Mucosa of descending colon (tissue), 3 donors: ENCODE data around the gene PIP4K2C. TPM values are rescaled to one million over a fixed set of nuclear protein-coding genes. Genes with fewer than 3 reads are reported as not detected.

Source experiments
- ATAC-seq: fragments of 200-7000 bp; cut with Tn5 transposase; one replicate; pipeline ENCODE4 v1.9.1; 2020; ENCODE audit warnings: mild to moderate bottlenecking, moderate library complexity
- DNase-seq, 3 donors: peaks; one replicate each; pipeline ENCODE4 v3.0.0-alpha.2; 2020
- H3K36me3 ChIP-seq: fragments of 200-600 bp; one replicate; pipeline ENCODE4 v1.8.0; 2021; ENCODE audit warnings: low read depth, mild to moderate bottlenecking
- H3K4me1 ChIP-seq: fragments of 200-600 bp; one replicate; pipeline ENCODE4 v1.8.0; 2021; ENCODE audit warnings: low read depth, mild to moderate bottlenecking
- H3K4me3 ChIP-seq: fragments of 200-600 bp; one replicate; pipeline ENCODE4 v1.8.0; 2021; ENCODE audit warnings: mild to moderate bottlenecking
- H3K9me3 ChIP-seq: fragments of 200-600 bp; one replicate; pipeline ENCODE4 v1.8.0; 2021; ENCODE audit warnings: mild to moderate bottlenecking
- CTCF ChIP-seq: fragments of 200-600 bp; IDR thresholded peaks from one replicate; pipeline ENCODE4 v1.8.0; 2022; ENCODE audit warnings: antibody characterized with exemption, mild to moderate bottlenecking
- intact Hi-C, 2 donors: fragments of 100-400 bp; cut with DNase I in 1 of 2; cut with micrococcal nuclease in 1 of 2; formaldehyde crosslinking; loops; one replicate each; pipeline versions ENCODE4 v1.11.0 to v1.11.1; 2022; cut with DNase I, micrococcal nuclease
- total RNA-seq, 3 donors: library from RNA; stranded (reverse); fragmentation: NEBNext Ultra II Directional in 2 of 3; extraction: Animal tissue kit (Norgen Biotek cat#: 25700) in 2 of 3; gene quantifications; one replicate each; pipeline versions ENCODE4 v1.2.1 to v1.2.4, GENCODE V29; 2021 to 2023
- donor health status: DM: no; HTN: no; CAD: no; lungs with moderate emphysema.
- donor health status: DM: no; HTN: no; CAD: no.
- donor health status: DM: no; HTN: yes; CAD: no.

The PIP4K2C gene
- total RNA-seq, 3 donors from 2014 or later = 39.0 to 55.5 (median 54.2) TPM

DNA sequence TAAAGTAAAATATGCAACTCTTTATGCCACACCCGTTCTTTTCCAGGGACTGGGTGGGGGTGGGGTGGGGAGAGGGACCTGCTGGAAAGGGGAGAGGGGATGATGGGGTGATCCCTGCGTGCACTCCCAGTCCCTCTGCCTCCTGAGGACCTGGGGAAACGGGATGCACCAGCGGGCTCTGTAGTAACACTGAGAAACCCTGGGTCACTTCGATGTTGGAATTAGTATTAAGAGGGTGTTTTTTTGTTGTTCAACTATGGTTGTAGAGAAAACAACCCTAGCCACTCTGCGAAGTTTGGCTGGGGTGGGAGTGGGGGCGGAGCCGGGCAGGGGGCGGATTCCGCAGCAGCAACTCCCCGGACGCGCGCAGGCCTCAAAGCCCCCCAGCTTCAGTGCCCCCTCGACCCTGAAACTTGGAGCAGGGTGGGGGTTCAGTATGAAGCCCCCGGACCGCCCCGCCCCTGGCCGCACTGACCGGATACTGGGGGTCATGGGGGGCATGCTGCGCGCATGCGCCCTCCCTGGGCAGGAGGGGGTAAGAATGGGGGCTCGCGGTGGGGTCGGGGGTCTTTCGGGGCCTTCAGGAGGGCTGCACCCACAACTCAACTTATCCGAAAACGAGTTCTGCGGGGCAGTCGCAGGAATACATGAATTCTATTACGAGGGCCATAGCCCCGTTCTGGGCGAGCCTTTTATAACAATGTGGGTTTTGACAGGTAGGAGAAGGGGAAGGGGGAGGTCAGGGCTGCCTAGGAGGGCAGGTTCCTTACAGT is 19.0 kb downstream of the PIP4K2C start:
- H3K4me3 ChIP-seq = no peak overlapping the region
- peaks cover 8% of the 10 kb centered on the region for H3K4me1 ChIP-seq
- H3K9me3 ChIP-seq = no peaks in the 10 kb centered on the region
- DNase-seq (peak in 1 of 3 donors; percentile 47), ATAC-seq (no peak)
- TF ChIP-seq CTCF = no peak
- H3K36me3 ChIP-seq = no peaks in the 10 kb centered on the region
- intact Hi-C loops = no loop called here

GRCh38 chr12:57610554-57611107 is 19.6 kb downstream of the PIP4K2C start:
- Histone ChIP-seq H3K36me3 (no peaks in the 10 kb centered on the region), H3K4me1 (peaks cover 8% of the 10 kb centered on the region), H3K9me3 (no peaks in the 10 kb centered on the region), H3K4me3 (no peak overlapping the region)
- ATAC-seq (peak; percentile 28), DNase-seq (peak in 1 of 3 donors; percentile 68)
- intact Hi-C loops = no loop called here
- no peak for TF ChIP-seq CTCF

DNA sequence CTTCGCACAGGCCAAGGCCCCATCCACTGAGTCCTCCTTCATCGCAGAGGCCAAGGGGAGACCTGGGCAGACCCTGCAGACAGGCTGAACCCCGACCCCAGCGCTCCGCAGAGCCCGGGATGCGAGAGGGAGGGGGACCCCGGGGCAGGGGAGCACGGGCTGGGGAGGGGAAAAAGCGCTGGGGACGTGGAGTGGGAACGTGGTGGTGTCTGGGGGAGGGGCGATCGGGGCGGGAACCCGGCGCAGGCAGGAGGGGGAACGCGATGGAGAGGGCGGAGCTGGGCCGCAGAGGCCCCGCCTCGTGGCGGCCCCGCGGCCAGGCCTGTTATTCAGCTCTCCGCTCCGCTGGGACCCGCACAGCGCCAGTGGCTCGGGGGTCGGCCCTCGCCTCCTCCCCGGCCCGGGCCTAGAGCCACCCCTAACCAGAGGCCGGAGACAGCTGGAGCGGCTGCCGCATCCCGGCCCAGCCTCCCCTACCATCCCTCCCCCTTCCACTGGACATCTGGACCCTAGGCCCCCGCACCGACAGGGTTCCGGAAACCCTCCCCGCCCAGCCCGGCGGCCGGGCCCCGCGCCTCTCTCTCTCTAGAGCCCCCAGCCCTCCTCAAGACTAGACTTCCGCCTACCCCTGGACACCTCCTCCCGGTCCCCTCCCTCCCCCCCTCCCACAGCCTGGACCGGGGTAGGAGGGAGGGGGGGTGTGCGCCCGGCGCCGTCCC is 20.3 kb downstream of the PIP4K2C start, which contains the start of gene ARHGEF25:
Gene ARHGEF25 (plus strand): TSS at position 328 of the 719 bp plus-strand sequence. CDS start 460 bp downstream, outside the sequence.
- H3K4me3 ChIP-seq = peak within 1 kb of the TSS; percentile 6
- peak; percentile 70 for ATAC-seq
- intact Hi-C loops = no loop called here
- no peaks in the 10 kb centered on the region for H3K9me3 ChIP-seq
- no peak for TF ChIP-seq CTCF
- peaks cover 8% of the 10 kb centered on the region for H3K4me1 ChIP-seq
- no peaks in the 10 kb centered on the region for H3K36me3 ChIP-seq
- DNase-seq = peak; percentile 43 to 73 (median 72)

DNA sequence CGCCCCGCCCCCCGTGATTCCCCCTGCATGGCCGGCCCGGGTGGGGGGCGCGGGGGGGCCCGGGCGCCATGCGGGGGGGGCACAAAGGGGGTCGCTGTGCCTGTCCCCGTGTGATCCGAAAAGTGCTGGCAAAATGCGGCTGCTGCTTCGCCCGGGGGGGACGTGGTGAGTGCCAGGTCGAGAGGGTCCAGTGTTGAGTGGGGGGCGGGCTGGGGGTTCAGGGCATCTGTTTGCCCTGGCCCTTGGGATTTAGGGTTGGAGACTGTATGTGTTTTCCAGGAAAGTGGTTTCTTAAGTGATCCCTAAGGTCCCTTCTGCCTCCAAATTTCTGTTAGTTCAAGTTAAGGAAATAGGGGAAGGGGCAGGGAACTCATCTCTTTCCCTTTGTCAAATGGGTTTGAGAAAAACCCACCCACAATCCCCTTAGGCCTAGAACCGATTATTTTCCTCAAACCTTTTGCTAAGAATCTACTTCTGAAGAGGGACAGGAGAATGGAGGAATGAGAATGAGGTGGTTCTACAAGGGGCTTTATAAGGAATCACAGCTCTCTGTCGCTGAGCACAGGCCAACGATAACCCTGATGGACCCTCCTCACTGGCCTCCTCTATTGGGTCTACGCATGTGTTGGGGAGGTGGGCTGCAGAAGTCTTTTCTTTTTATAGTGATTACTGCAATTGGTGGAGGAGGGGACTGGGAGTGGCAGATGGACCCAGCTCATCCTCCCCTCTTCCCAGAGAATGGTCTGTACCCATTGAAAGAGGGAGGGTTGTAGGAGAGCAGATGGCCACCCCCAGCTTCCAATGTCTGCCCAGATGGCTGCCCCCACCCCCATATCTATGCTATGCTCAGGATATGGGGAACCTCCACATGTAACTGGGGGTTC is 21.1 kb downstream of the PIP4K2C start:
- TF ChIP-seq CTCF = no peak
- intact Hi-C loops = no loop called here
- H3K4me1 ChIP-seq = peaks cover 8% of the 10 kb centered on the region

More for the DNA sequence above, 21.1 kb downstream of the PIP4K2C start:
- Histone ChIP-seq H3K36me3 (no peaks in the 10 kb centered on the region), H3K4me3 (no peak overlapping the region), H3K9me3 (no peaks in the 10 kb centered on the region)
- DNase-seq = no peak
- ATAC-seq = no peak
